GM18526 (cell line): ENCODE results near the gene EPHB4.

ENCODE experiments used
- POLR2A ChIP-seq: IDR thresholded peaks from 3 replicates; pipeline ENCODE4 v1.6.1; 2011; ENCODE audit not compliant: insufficient read length; ENCODE audit errors: extremely low read depth

Gene EPHB4

GRCh38 chr7:100860702-100861615 lies 33.6 kb upstream of the EPHB4 start:
- no peak for TF ChIP-seq POLR2A

- no peak for TF ChIP-seq POLR2A
These were observed 32.5 kb upstream of the EPHB4 start for GRCh38 chr7:100859856-100860255.

GRCh38 chr7:100856871-100857282 lies 29.6 kb upstream of the EPHB4 start:
- no peak for TF ChIP-seq POLR2A

- no peak for TF ChIP-seq POLR2A
These were observed 28.2 kb upstream of the EPHB4 start for GRCh38 chr7:100855515-100855914.

GRCh38 chr7:100854146-100854895 lies 27.0 kb upstream of the EPHB4 start:
- no peak for TF ChIP-seq POLR2A

GRCh38 chr7:100852048-100852872 lies 24.9 kb upstream of the EPHB4 start, which contains the start of gene SLC12A9:
Gene SLC12A9, plus strand, starts transcription at chr7:100852713. Its CDS starts 1,485 bp downstream, at chr7:100854198.
- peak; percentile 39 for TF ChIP-seq POLR2A

GRCh38 chr7:100847360-100847759 lies 20.0 kb upstream of the EPHB4 start:
- no peak for TF ChIP-seq POLR2A

GRCh38 chr7:100840470-100841100 lies 13.3 kb upstream of the EPHB4 start:
- no peak for TF ChIP-seq POLR2A

- TF ChIP-seq POLR2A, result no peak
These were observed 12.0 kb upstream of the EPHB4 start for GRCh38 chr7:100839361-100839760.

- TF ChIP-seq POLR2A, result peak; percentile 51
These were observed 9.9 kb upstream of the EPHB4 start for GRCh38 chr7:100837099-100837836.

- no peak for TF ChIP-seq POLR2A
These were observed 9.4 kb upstream of the EPHB4 start for GRCh38 chr7:100836812-100837098.

- TF ChIP-seq POLR2A, result no peak
These were observed 8.8 kb upstream of the EPHB4 start for GRCh38 chr7:100835903-100836811.

GRCh38 chr7:100832281-100832633 lies 4.9 kb upstream of the EPHB4 start:
- no peak for TF ChIP-seq POLR2A
